HCT116 (cell line): ENCODE data around the gene CD99.

Experiments used
- CTCF ChIP-seq, 3 experiments: fragments of 200-600 bp in 1 of 3; sonication (generic) in 1 of 3; IDR thresholded peaks in 2 of 3; conservative IDR thresholded peaks in 1 of 3; 2 replicates each; pipeline ENCODE4 v1.5.1; 2012 to 2017; ENCODE audit warnings: low read depth in 2 of 3, low read length in 2 of 3, antibody characterized with exemption in 1 of 3, borderline replicate concordance in 1 of 3, control low read depth in 1 of 3, mild to moderate bottlenecking in 1 of 3, mixed read lengths in 1 of 3, mixed run types in 1 of 3, moderate library complexity in 1 of 3; ENCODE audit not compliant: insufficient read depth in 1 of 3
- REST ChIP-seq: IDR thresholded peaks from 2 replicates; pipeline ENCODE4 v1.6.1; 2012; ENCODE audit warnings: low read depth
- ZNF274 ChIP-seq: fragments of 200-500 bp; sonication (Bioruptor generic); IDR thresholded peaks from 2 replicates; pipeline ENCODE4 v1.6.1; 2014; ENCODE audit warnings: mild to moderate bottlenecking, low read depth, low read length, inconsistent platforms

- TF ChIP-seq REST (no peak), CTCF (IDR thresholded peaks at IDR 0.05 in 2 of 3, conservative IDR thresholded peaks at IDR 0.05 in 1 of 3; ENCODE audit: borderline replicate concordance in 1 of 3, insufficient read depth in 1 of 3, low read depth in 2 of 3, low read length in 2 of 3) (no peak), ZNF274 (no peak)
Observed at GRCh38 chrX:2642146-2642545, 48.9 kb upstream of the CD99 start.
